HEK293 (cell line): ENCODE measurements around the gene INTS15.

ENCODE experiments used
- GLI4 ChIP-seq: fragments of 450-650 bp; formaldehyde crosslinking; IDR thresholded peaks from 2 replicates; pipeline ENCODE4 v1.5.1; 2016; ENCODE audit warnings: missing biosample characterization, missing genetic modification characterization
- GLIS1 ChIP-seq: fragments of 450-650 bp; formaldehyde crosslinking; IDR thresholded peaks from 2 replicates; pipeline ENCODE4 v1.5.1; 2016; ENCODE audit warnings: missing biosample characterization, missing genetic modification characterization
- KLF16 ChIP-seq: fragments of 450-650 bp; formaldehyde crosslinking; IDR thresholded peaks from 2 replicates; pipeline ENCODE4 v1.5.1; 2017; ENCODE audit warnings: missing biosample characterization, missing genetic modification characterization
- KLF9 ChIP-seq: fragments of 450-650 bp; formaldehyde crosslinking; IDR thresholded peaks from 2 replicates; pipeline ENCODE4 v1.5.1; 2016; ENCODE audit warnings: missing biosample characterization, missing genetic modification characterization, low read depth
- SCRT2 ChIP-seq: fragments of 450-650 bp; formaldehyde crosslinking; IDR thresholded peaks from 2 replicates; pipeline ENCODE4 v1.5.1; 2016; ENCODE audit warnings: missing biosample characterization, missing genetic modification characterization
- SETDB1 ChIP-seq: IDR thresholded peaks from one replicate; pipeline ENCODE4 v1.6.1; 2017; ENCODE audit warnings: mild to moderate bottlenecking, low read length, moderate library complexity, mixed read lengths; ENCODE audit not compliant: insufficient read length
- YY1 ChIP-seq: fragments of 450-650 bp; formaldehyde crosslinking; IDR thresholded peaks from 2 replicates; pipeline ENCODE4 v1.5.1; 2018; ENCODE audit warnings: missing biosample characterization, missing genetic modification characterization
- ZBTB7A ChIP-seq: fragments of 450-650 bp; formaldehyde crosslinking; IDR thresholded peaks from 2 replicates; pipeline ENCODE4 v1.5.1; 2016; ENCODE audit warnings: low read depth, missing biosample characterization, missing genetic modification characterization
- ZFHX2 ChIP-seq: fragments of 450-650 bp; formaldehyde crosslinking; conservative IDR thresholded peaks from 2 replicates; pipeline ENCODE4 v1.5.1; 2016; ENCODE audit warnings: missing biosample characterization, missing genetic modification characterization
- ZFP37 ChIP-seq: fragments of 450-650 bp; formaldehyde crosslinking; IDR thresholded peaks from 2 replicates; pipeline ENCODE4 v1.5.1; 2016; ENCODE audit warnings: missing biosample characterization, missing genetic modification characterization
- ZNF121 ChIP-seq: fragments of 450-650 bp; formaldehyde crosslinking; IDR thresholded peaks from 2 replicates; pipeline ENCODE4 v1.5.1; 2016; ENCODE audit warnings: missing biosample characterization, missing genetic modification characterization
- ZNF146 ChIP-seq: fragments of 450-650 bp; formaldehyde crosslinking; IDR thresholded peaks from 2 replicates; pipeline ENCODE4 v1.5.1; 2016; ENCODE audit warnings: missing biosample characterization, missing genetic modification characterization
- ZNF157 ChIP-seq: fragments of 450-650 bp; formaldehyde crosslinking; IDR thresholded peaks from 2 replicates; pipeline ENCODE4 v1.5.1; 2016; ENCODE audit warnings: missing biosample characterization, missing genetic modification characterization
- ZNF184 ChIP-seq: fragments of 450-650 bp; IDR thresholded peaks from 2 replicates; pipeline ENCODE4 v1.5.1; 2018; ENCODE audit warnings: missing biosample characterization, mild to moderate bottlenecking, missing genetic modification characterization
- ZNF214 ChIP-seq: fragments of 450-650 bp; formaldehyde crosslinking; IDR thresholded peaks from 2 replicates; pipeline ENCODE4 v1.5.1; 2017; ENCODE audit warnings: missing biosample characterization, mild to moderate bottlenecking, missing genetic modification characterization, borderline replicate concordance
- ZNF23 ChIP-seq: fragments of 450-650 bp; formaldehyde crosslinking; IDR thresholded peaks from 2 replicates; pipeline ENCODE4 v1.5.1; 2016; ENCODE audit warnings: missing biosample characterization, missing genetic modification characterization, borderline replicate concordance
- ZNF266 ChIP-seq: fragments of 450-650 bp; formaldehyde crosslinking; IDR thresholded peaks from 2 replicates; pipeline ENCODE4 v1.5.1; 2016; ENCODE audit warnings: missing biosample characterization, missing genetic modification characterization, low read depth
- ZNF350 ChIP-seq: fragments of 450-650 bp; formaldehyde crosslinking; IDR thresholded peaks from 2 replicates; pipeline ENCODE4 v1.5.0; 2017; ENCODE audit warnings: missing biosample characterization, mild to moderate bottlenecking, missing genetic modification characterization
- ZNF404 ChIP-seq: fragments of 450-650 bp; formaldehyde crosslinking; IDR thresholded peaks from 2 replicates; pipeline ENCODE4 v1.5.1; 2017; ENCODE audit warnings: missing biosample characterization, missing genetic modification characterization
- ZNF624 ChIP-seq: fragments of 450-650 bp; formaldehyde crosslinking; IDR thresholded peaks from 2 replicates; pipeline ENCODE4 v1.5.1; 2017; ENCODE audit warnings: missing biosample characterization, missing genetic modification characterization
- ZNF626 ChIP-seq: fragments of 450-650 bp; sonication (Bioruptor Pico); formaldehyde crosslinking; IDR thresholded peaks from 2 replicates; pipeline ENCODE4 v1.5.1; 2018; ENCODE audit warnings: missing biosample characterization, missing genetic modification characterization, inconsistent platforms
- ZNF664 ChIP-seq: fragments of 450-650 bp; formaldehyde crosslinking; IDR thresholded peaks from 2 replicates; pipeline ENCODE4 v1.5.1; 2016; ENCODE audit warnings: missing biosample characterization, missing genetic modification characterization
- TF ChIP-seq, protein P1 (sequence below): sonication (generic); formaldehyde crosslinking; IDR thresholded peaks from 2 replicates; pipeline ENCODE4 v1.8.1; 2022; ENCODE audit warnings: mild to moderate bottlenecking, moderate library complexity, missing genetic modification reagents
- TF ChIP-seq, protein P2 (sequence below): fragments of 450-650 bp; formaldehyde crosslinking; IDR thresholded peaks from 2 replicates; pipeline ENCODE4; 2016; ENCODE audit warnings: missing biosample characterization, missing genetic modification characterization
- TF ChIP-seq, protein P3 (sequence below): fragments of 450-650 bp; formaldehyde crosslinking; IDR thresholded peaks from 2 replicates; pipeline ENCODE4 v1.5.1; 2016; ENCODE audit warnings: missing biosample characterization, missing genetic modification characterization
- TF ChIP-seq, protein P4 (sequence below): fragments of 450-650 bp; formaldehyde crosslinking; IDR thresholded peaks from 2 replicates; pipeline ENCODE4 v1.5.1; 2016; ENCODE audit warnings: missing biosample characterization, missing genetic modification characterization
- TF ChIP-seq, protein P5 (sequence below): fragments of 450-650 bp; formaldehyde crosslinking; IDR thresholded peaks from 2 replicates; pipeline ENCODE4 v1.5.1; 2016; ENCODE audit warnings: missing biosample characterization, missing genetic modification characterization
- TF ChIP-seq, protein P6 (sequence below): fragments of 450-650 bp; formaldehyde crosslinking; conservative IDR thresholded peaks from 2 replicates; pipeline ENCODE4 v1.5.1; 2016; ENCODE audit warnings: low read depth, missing biosample characterization, missing genetic modification characterization

INTS15 gene

DNA sequence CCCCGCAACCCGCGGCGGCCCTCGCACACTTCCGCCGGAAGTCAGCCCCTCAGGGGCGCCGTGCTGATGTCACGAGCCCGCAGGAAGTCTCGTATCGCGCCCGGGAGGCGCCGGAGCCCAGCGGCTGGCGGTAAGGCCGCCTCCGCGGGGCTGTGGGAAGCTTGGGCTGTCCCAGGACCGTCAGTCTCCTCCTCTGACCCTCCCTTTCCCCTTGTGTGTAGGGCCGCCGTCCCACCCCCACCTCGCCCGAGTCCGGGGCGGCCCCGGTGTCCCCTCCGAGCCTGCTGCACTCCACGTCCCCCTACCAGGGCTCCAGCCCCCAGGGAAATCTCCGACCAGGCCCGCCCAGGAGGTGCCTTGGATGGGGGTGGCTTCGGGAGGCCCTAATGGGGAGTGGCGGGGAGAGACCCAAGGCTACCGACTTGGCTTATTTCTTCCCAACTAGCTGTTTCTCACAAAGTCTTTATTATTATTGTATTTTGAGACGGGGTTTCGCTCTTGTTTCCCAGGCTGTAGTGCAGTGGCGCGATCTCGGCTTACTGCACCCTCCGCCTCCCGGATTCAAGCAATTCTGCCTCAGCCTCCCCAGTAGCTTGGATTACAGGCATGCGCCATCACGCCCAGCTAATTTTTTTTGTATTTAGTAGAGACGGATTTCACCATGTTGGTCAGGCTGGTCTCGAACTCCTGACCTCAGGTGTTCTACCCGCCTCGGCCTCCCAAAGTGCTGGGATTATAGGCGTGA lies 12.3 kb upstream of the INTS15 start, which contains the start of gene ZDHHC4 (continued):
- TF ChIP-seq ZFHX2 (tag by site-specific recombination), result peak; percentile 67
- no peak for TF ChIP-seq YY1 (tag by site-specific recombination)
- TF ChIP-seq ZNF624 (tag by site-specific recombination), result no peak
- no peak for TF ChIP-seq ZNF157 (tag by site-specific recombination)
- TF ChIP-seq ZNF121, result no peak
- TF ChIP-seq KLF16, result peak; percentile 78
- no peak for TF ChIP-seq SCRT2
- TF ChIP-seq ZFP37 (tag by site-specific recombination), result 0 out of 2 replicates have a peak, but pooled peaks have one; percentile 58
- peak; percentile 52; the same call in 1 of the 2 replicates for TF ChIP-seq KLF9
- no peak for TF ChIP-seq ZNF350 (tag by site-specific recombination)
- TF ChIP-seq GLI4 (tag by site-specific recombination), result no peak
- no peak for TF ChIP-seq SETDB1
- no peak for TF ChIP-seq ZNF404 (tag by site-specific recombination)
- TF ChIP-seq, protein P1, sequence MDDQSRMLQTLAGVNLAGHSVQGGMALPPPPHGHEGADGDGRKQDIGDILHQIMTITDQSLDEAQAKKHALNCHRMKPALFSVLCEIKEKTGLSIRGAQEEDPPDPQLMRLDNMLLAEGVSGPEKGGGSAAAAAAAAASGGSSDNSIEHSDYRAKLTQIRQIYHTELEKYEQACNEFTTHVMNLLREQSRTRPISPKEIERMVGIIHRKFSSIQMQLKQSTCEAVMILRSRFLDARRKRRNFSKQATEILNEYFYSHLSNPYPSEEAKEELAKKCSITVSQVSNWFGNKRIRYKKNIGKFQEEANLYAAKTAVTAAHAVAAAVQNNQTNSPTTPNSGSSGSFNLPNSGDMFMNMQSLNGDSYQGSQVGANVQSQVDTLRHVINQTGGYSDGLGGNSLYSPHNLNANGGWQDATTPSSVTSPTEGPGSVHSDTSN (CRISPR knock-in tag), result peak; percentile 69; the same call in 1 of the 2 replicates
- no peak for TF ChIP-seq ZNF184 (tag by site-specific recombination)
- TF ChIP-seq, protein P2, sequence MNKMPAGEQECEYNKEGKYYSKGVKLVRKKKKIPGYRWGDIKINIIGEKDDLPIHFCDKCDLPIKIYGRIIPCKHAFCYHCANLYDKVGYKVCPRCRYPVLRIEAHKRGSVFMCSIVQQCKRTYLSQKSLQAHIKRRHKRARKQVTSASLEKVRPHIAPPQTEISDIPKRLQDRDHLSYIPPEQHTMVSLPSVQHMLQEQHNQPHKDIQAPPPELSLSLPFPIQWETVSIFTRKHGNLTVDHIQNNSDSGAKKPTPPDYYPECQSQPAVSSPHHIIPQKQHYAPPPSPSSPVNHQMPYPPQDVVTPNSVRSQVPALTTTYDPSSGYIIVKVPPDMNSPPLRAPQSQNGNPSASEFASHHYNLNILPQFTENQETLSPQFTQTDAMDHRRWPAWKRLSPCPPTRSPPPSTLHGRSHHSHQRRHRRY, result no peak
- TF ChIP-seq, protein P3, sequence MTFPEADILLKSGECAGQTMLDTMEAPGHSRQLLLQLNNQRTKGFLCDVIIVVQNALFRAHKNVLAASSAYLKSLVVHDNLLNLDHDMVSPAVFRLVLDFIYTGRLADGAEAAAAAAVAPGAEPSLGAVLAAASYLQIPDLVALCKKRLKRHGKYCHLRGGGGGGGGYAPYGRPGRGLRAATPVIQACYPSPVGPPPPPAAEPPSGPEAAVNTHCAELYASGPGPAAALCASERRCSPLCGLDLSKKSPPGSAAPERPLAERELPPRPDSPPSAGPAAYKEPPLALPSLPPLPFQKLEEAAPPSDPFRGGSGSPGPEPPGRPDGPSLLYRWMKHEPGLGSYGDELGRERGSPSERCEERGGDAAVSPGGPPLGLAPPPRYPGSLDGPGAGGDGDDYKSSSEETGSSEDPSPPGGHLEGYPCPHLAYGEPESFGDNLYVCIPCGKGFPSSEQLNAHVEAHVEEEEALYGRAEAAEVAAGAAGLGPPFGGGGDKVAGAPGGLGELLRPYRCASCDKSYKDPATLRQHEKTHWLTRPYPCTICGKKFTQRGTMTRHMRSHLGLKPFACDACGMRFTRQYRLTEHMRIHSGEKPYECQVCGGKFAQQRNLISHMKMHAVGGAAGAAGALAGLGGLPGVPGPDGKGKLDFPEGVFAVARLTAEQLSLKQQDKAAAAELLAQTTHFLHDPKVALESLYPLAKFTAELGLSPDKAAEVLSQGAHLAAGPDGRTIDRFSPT (tag by site-specific recombination), result no peak; the same call in 1 of the 2 replicates
- TF ChIP-seq ZNF626 (tag by site-specific recombination), result no peak
- no peak for TF ChIP-seq ZNF664 (tag by site-specific recombination)
- TF ChIP-seq, protein P4, sequence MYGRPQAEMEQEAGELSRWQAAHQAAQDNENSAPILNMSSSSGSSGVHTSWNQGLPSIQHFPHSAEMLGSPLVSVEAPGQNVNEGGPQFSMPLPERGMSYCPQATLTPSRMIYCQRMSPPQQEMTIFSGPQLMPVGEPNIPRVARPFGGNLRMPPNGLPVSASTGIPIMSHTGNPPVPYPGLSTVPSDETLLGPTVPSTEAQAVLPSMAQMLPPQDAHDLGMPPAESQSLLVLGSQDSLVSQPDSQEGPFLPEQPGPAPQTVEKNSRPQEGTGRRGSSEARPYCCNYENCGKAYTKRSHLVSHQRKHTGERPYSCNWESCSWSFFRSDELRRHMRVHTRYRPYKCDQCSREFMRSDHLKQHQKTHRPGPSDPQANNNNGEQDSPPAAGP (tag by site-specific recombination), result 0 out of 2 replicates have a peak, but pooled peaks have one; percentile 56
- TF ChIP-seq, protein P5, sequence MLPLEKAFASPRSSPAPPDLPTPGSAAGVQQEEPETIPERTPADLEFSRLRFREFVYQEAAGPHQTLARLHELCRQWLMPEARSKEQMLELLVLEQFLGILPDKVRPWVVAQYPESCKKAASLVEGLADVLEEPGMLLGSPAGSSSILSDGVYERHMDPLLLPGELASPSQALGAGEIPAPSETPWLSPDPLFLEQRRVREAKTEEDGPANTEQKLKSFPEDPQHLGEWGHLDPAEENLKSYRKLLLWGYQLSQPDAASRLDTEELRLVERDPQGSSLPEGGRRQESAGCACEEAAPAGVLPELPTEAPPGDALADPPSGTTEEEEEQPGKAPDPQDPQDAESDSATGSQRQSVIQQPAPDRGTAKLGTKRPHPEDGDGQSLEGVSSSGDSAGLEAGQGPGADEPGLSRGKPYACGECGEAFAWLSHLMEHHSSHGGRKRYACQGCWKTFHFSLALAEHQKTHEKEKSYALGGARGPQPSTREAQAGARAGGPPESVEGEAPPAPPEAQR, result no peak
- TF ChIP-seq ZBTB7A, result no peak
- TF ChIP-seq ZNF266 (tag by site-specific recombination), result no peak
- TF ChIP-seq ZNF23, result no peak
- TF ChIP-seq GLIS1, result peak; percentile 87
- no peak for TF ChIP-seq ZNF214 (tag by site-specific recombination)
- TF ChIP-seq, protein P6, sequence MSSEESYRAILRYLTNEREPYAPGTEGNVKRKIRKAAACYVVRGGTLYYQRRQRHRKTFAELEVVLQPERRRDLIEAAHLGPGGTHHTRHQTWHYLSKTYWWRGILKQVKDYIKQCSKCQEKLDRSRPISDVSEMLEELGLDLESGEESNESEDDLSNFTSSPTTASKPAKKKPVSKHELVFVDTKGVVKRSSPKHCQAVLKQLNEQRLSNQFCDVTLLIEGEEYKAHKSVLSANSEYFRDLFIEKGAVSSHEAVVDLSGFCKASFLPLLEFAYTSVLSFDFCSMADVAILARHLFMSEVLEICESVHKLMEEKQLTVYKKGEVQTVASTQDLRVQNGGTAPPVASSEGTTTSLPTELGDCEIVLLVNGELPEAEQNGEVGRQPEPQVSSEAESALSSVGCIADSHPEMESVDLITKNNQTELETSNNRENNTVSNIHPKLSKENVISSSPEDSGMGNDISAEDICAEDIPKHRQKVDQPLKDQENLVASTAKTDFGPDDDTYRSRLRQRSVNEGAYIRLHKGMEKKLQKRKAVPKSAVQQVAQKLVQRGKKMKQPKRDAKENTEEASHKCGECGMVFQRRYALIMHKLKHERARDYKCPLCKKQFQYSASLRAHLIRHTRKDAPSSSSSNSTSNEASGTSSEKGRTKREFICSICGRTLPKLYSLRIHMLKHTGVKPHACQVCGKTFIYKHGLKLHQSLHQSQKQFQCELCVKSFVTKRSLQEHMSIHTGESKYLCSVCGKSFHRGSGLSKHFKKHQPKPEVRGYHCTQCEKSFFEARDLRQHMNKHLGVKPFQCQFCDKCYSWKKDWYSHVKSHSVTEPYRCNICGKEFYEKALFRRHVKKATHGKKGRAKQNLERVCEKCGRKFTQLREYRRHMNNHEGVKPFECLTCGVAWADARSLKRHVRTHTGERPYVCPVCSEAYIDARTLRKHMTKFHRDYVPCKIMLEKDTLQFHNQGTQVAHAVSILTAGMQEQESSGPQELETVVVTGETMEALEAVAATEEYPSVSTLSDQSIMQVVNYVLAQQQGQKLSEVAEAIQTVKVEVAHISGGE, result peak; percentile 96
- no peak for TF ChIP-seq ZNF146
